ENCODE measurements around the gene CELA1.

DNA sequence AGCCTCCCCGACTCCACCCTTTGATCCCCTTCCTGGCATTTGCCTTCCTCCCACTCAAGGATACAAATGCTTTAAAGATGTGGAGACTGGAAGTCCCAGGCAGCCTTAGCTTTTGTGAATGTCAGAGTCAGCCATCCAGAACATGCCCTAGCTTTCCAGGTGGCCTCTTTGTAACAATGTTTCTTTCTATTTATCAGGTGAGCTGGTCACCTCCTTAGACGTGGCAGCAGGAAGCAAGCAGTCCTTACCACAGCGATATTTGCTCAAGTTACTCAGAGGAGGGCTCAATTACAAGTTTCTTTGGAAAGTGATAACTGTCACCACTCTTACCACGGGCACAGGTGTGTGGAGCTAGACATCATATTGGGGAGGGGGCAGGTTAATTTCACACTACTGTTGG lies 39.9 kb upstream of the CELA1 start:
- no peak for TF ChIP-seq EZH2phosphoT487 (IDR thresholded peaks at IDR 0.05; ENCODE audit: borderline replicate concordance, low read depth, low read length)
- TF ChIP-seq CTCF (conservative IDR thresholded peaks at IDR 0.05; ENCODE audit: low read length) = no peak

Data from OCI-LY7 (cell line).